SK-N-MC (cell line): ENCODE results near the gene GPC1.

Source experiments
- EZH2 ChIP-seq: fragments of 200-600 bp; sonication (generic); IDR thresholded peaks from one replicate; pipeline ENCODE4 v1.6.1; 2017; ENCODE audit warnings: antibody characterized with exemption
- POLR2AphosphoS5 ChIP-seq: IDR thresholded peaks from 2 replicates; pipeline ENCODE4 v1.6.1; 2012; ENCODE audit warnings: mild to moderate bottlenecking, low read depth, low read length, borderline replicate concordance

- TF ChIP-seq POLR2AphosphoS5 (no peak), EZH2 (no peak)
Measured at GRCh38 chr2:240393831-240394410, 41.5 kb upstream of the GPC1 start.
